ENCODE data around the gene RBM33. TPM values are rescaled to one million over a fixed set of nuclear protein-coding genes. Genes with fewer than 3 reads are reported as not detected.

The RBM33 gene
- total RNA-seq, 1 donor from 2014 or later: 25.0 TPM

DNA sequence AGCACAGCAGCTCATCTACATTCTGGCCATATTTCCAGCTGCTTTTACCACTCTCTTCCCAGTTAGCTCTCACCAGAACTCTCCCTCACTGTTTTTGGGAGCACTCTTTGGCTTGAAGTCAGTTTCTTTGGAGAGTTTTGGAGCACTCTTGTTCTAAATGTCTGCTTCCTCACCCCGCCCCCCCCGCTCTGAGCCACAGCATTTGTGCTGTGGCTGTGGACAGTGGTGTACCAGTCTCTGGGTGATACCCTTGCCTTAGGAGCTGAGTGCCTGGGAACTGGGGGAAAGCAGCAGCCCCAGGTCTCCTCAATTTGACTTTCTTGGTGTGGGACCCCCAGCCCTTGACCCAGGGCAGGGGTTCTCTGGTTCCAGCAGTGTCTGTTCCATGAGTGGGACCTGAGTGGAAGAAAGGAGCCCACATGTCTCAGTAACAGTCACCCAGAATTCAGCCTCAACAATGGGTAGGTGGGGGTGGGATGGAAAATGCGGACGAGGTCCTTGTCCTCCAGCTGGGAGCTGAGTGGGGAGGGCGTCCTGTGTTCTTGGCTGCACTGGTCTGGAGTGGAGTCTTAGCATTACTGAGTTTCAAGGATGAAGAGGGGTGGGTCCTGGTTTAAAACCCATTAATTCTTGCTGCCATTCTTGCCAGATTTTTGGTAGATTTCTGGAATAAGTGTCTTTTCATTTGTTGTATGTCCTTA is 18.0 kb downstream of the RBM33 start:
- no peak overlapping the region for H3K4me3 ChIP-seq (ENCODE audit: low read depth, low read length)
- H3K27me3 ChIP-seq (ENCODE audit: control insufficient read depth, insufficient read depth, low read length): no peaks in the 10 kb centered on the region
- DNase-seq (ENCODE audit: low read depth): no peak
- H3K36me3 ChIP-seq (ENCODE audit: control insufficient read depth, insufficient read depth, low read length): no peaks in the 10 kb centered on the region
- TF ChIP-seq, protein P1, sequence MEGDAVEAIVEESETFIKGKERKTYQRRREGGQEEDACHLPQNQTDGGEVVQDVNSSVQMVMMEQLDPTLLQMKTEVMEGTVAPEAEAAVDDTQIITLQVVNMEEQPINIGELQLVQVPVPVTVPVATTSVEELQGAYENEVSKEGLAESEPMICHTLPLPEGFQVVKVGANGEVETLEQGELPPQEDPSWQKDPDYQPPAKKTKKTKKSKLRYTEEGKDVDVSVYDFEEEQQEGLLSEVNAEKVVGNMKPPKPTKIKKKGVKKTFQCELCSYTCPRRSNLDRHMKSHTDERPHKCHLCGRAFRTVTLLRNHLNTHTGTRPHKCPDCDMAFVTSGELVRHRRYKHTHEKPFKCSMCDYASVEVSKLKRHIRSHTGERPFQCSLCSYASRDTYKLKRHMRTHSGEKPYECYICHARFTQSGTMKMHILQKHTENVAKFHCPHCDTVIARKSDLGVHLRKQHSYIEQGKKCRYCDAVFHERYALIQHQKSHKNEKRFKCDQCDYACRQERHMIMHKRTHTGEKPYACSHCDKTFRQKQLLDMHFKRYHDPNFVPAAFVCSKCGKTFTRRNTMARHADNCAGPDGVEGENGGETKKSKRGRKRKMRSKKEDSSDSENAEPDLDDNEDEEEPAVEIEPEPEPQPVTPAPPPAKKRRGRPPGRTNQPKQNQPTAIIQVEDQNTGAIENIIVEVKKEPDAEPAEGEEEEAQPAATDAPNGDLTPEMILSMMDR (IDR thresholded peaks at IDR 0.05; ENCODE audit: insufficient read depth, low read length, poor library complexity, severe bottlenecking): no peak

DNA sequence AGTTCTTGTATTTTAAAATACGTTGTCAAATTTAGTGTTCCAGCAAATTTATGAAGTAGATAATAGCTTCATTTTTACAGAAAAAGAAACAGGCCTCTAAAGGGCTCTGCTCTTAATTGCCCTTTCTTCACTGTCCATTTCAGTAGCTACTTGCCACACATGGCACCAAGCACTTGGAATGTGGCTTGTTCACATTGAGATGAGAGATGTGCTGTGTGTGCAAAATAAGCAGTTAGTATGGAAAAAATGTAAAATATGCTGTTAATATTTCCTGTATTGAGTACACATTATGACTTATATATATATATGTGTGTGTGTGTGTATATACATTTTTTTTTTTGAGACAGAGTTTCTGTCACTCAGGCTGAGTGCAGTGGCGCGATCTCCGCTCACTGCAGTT is 19.5 kb downstream of the RBM33 start:
- TF ChIP-seq, protein P1 (IDR thresholded peaks at IDR 0.05; ENCODE audit: insufficient read depth, low read length, poor library complexity, severe bottlenecking): no peak
- DNase-seq (ENCODE audit: low read depth): no peak
- Histone ChIP-seq H3K4me3 (ENCODE audit: low read depth, low read length) (no peak overlapping the region), H3K27me3 (ENCODE audit: control insufficient read depth, insufficient read depth, low read length) (no peaks in the 10 kb centered on the region), H3K36me3 (ENCODE audit: control insufficient read depth, insufficient read depth, low read length) (no peaks in the 10 kb centered on the region)

DNA sequence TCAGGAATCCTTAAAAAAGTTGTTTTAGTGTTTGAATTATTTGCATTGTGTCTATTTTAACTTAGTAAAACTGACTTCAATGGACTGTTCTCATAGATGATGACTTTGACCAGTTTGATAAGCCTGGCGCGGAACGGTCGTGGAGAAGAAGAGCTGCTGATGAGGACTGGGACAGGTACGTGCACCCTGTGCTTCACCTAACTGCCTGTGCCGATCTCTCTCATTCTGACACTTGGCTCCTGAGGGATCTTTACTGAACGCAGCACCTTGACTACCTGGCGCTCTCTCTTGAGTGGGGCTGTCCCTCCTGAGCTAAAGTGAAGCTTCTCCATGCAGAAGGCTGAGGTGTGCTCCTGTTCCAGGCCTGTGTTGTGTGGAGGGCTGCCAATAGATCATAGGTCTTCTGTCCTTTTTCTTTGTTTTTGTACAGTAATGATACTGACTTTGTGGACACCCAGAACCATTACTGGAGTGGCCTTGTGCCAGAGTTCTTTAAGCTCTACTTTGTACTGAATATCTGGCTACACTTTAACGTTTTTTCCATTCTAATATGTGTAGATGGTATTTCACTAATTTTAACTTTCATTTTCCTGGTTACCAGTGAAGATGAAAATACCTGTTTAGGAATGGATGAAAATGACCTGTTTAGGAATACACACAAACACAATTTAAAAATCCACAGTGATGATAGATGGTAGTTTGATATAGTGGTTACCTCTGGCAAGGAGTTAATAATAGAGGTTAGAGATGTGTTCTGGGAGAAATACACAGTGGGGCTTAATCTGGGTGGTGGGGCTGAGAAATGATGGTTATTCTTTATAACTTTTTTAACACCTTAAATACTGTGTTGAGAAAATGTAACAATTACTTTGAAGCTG is 20.9 kb downstream of the RBM33 start:
- no peaks in the 10 kb centered on the region for H3K36me3 ChIP-seq (ENCODE audit: control insufficient read depth, insufficient read depth, low read length)
- no peaks in the 10 kb centered on the region for H3K27me3 ChIP-seq (ENCODE audit: control insufficient read depth, insufficient read depth, low read length)
- no peak overlapping the region for H3K4me3 ChIP-seq (ENCODE audit: low read depth, low read length)
- DNase-seq (ENCODE audit: low read depth): no peak
- TF ChIP-seq, protein P1 (IDR thresholded peaks at IDR 0.05; ENCODE audit: insufficient read depth, low read length, poor library complexity, severe bottlenecking): no peak

DNA sequence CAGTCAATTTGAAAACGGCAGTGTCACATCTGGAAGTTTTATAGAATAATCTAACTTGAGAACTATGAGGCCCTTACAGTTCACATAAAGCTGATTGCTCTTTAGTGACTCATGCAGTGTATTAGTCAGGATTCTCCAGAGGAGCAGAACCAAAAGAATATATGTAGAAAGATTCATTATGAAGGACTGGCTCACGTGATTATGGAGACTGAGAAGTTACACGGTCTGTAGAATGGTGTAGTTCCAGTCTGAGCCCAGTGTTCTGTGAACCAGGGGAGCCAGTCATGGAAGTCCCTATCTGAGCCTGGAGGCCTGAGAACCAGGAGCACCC is 21.5 kb downstream of the RBM33 start:
- TF ChIP-seq, protein P1 (IDR thresholded peaks at IDR 0.05; ENCODE audit: insufficient read depth, low read length, poor library complexity, severe bottlenecking): no peak
- no peaks in the 10 kb centered on the region for H3K36me3 ChIP-seq (ENCODE audit: control insufficient read depth, insufficient read depth, low read length)
- no peak overlapping the region for H3K4me3 ChIP-seq (ENCODE audit: low read depth, low read length)
- H3K27me3 ChIP-seq (ENCODE audit: control insufficient read depth, insufficient read depth, low read length): no peaks in the 10 kb centered on the region
- peak; percentile 81 for DNase-seq (ENCODE audit: low read depth)

DNA sequence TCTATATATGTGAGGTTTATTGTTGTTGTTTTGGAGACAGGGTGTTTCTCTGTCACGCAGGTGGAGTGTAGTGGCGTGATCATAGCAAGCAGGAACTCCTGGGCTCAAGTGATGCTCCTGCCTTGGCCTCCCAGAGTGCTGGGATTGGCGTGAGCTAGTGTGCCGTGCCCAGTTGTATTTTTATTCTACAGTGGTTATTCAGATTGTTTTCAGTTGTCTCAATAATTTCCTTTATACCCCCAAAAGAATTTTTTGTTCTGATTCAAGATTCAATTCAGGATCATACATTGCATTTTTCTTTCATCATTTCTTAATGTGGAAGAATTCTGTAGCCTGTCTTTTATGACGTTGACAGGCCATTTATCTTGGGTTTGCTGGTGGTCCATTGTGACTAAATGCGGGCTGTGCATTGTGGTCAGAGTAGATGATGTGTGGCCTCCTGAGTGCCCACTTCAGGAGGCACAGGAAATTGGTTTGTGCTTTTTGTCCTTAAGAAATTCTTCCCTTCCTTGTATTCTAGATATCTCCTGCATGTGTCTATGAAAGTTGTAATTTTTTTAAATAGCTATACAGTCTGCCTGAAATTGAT is 22.9 kb downstream of the RBM33 start:
- Histone ChIP-seq H3K36me3 (ENCODE audit: control insufficient read depth, insufficient read depth, low read length) (no peaks in the 10 kb centered on the region), H3K27me3 (ENCODE audit: control insufficient read depth, insufficient read depth, low read length) (no peaks in the 10 kb centered on the region), H3K4me3 (ENCODE audit: low read depth, low read length) (no peak overlapping the region)
- TF ChIP-seq, protein P1 (IDR thresholded peaks at IDR 0.05; ENCODE audit: insufficient read depth, low read length, poor library complexity, severe bottlenecking): no peak
- no peak for DNase-seq (ENCODE audit: low read depth)

Data from kidney epithelial cell (primary cell).